ENCODE data around the gene OMP. TPM values are rescaled to one million over a fixed set of nuclear protein-coding genes. Genes with fewer than 3 reads are reported as not detected.
A peak's percentile ranks its signal among the peaks of the same experiment; 100 is the strongest.
"Not testable (repeated sequence)": the region's sequence is repeated elsewhere in the genome, so short reads cannot be mapped to it uniquely, and the experiment has no call there.

Gene OMP
- total and polyA plus RNA-seq, 3 donors from 2014 or later, result 1.7 to 6.7 TPM; not detected in 1

DNA sequence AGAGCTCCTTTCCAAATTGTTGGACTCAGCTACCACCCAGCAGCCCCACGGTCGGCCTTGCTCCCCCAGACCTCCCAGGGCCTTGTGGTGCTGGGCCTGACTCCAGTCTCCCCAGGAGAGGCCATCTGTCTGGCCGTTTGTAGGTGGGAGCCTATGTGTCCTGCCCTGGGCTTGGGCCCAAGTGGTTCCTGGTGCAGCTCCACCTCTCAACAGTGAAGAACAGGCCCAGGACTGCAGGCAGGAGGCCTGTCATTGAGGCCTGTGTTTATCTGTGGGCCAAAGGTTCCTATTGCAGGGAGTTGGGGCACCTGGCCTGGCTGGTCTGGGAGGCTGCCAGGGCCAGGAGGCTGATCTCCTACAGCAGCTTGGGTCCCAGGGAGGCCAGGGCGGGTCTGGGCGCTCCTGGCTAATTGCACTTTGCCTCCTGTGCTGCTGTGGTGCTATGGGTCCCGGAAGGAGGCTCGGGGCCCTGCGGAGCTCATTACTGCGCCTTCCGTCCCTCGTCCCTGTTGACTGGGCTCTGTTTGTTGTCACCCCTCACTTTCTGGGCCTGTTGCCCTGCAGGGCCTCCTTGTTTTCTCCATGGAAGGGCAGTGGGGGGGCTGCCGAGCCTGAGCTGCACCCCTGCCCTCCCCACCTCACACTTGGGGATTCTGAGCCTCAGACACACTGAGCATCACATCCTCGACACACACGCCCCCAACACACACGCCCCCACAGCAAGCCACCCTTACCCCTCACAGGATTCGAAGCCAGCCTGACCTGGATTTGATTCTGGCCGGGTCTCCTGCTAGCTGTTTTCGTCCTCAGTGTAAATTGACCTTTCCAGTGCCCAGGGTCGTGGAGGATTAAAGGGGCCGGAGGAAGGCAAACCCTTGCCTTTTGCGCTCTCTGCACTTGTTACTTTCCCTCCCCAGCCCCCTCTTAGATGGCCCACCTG lies 6.8 kb upstream of the OMP start:
- H3K9me3 ChIP-seq, result no peaks in the 10 kb centered on the region
- H3K4me1 ChIP-seq, result peaks cover 15% of the 10 kb centered on the region
- H3K4me3 ChIP-seq, result no peak overlapping the region
- intact Hi-C loops (cut with DNase I; ENCODE audit: low total_unique reads), result no loop called here
- DNase-seq, result no peak
- H3K36me3 ChIP-seq (ENCODE audit: low read depth, missing control alignments), result no peaks in the 10 kb centered on the region
- 82 to 83% methylated on average over 18 to 21 of the region's 21 CpGs for WGBS, 2 donors
- H3K27me3 ChIP-seq, result no peaks in the 10 kb centered on the region
- no peak overlapping the region for H3K27ac ChIP-seq
- TF ChIP-seq, protein P1, sequence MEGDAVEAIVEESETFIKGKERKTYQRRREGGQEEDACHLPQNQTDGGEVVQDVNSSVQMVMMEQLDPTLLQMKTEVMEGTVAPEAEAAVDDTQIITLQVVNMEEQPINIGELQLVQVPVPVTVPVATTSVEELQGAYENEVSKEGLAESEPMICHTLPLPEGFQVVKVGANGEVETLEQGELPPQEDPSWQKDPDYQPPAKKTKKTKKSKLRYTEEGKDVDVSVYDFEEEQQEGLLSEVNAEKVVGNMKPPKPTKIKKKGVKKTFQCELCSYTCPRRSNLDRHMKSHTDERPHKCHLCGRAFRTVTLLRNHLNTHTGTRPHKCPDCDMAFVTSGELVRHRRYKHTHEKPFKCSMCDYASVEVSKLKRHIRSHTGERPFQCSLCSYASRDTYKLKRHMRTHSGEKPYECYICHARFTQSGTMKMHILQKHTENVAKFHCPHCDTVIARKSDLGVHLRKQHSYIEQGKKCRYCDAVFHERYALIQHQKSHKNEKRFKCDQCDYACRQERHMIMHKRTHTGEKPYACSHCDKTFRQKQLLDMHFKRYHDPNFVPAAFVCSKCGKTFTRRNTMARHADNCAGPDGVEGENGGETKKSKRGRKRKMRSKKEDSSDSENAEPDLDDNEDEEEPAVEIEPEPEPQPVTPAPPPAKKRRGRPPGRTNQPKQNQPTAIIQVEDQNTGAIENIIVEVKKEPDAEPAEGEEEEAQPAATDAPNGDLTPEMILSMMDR (IDR thresholded peaks at IDR 0.05), result no peak
- no peak for TF ChIP-seq POLR2A (IDR thresholded peaks at IDR 0.05)

DNA sequence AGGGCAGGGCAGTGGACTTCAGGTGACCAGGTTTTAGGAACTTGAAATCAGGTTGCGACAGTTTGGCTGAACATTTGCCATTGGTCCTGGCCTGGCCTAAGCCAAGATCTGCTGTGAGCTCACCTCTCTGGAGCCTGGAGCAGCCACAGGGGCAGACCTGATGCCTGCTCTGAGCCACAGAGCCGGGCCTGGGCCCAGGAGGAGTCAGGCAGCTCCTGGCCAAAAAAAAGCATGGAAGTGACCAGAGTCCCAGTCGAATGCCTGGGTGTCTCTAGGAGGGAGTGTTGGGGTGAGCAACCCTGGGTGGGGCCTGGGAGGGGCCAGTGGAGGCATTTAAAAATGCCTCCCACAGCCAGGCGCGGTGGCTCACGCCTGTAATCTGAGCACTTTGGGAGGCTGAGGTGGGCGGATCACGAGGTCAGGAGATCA lies 6.0 kb upstream of the OMP start:
- Histone ChIP-seq H3K9me3 (no peaks in the 10 kb centered on the region), H3K27me3 (no peaks in the 10 kb centered on the region), H3K36me3 (ENCODE audit: low read depth, missing control alignments) (no peaks in the 10 kb centered on the region), H3K4me3 (no peak overlapping the region), H3K27ac (no peak overlapping the region), H3K4me1 (peaks cover 12% of the 10 kb centered on the region)
- WGBS, 2 donors, result 93% methylated on average over 8 of the region's 8 CpGs
- DNase-seq, result no peak
- intact Hi-C loops (cut with DNase I; ENCODE audit: low total_unique reads), result no loop called here
- TF ChIP-seq, protein P1 (IDR thresholded peaks at IDR 0.05), result no peak
- TF ChIP-seq POLR2A (IDR thresholded peaks at IDR 0.05), result no peak

DNA sequence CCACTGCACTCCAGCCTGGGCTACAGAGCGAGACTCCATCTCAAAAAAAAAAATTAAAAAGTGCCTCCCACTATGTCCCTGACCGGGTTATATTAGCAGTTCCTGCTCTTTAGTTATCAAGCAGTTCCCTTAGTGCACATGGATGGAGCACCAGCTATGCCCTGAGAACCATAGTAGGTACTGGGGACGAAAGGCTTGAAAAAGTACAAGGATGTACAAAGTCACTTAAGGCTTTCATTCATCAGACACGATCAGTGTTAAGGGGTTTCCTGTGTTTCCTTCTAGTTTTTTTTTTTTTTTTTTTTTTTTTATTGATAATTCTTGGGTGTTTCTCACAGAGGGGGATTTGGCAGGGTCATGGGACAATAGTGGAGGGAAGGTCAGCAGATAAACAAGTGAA lies 5.5 kb upstream of the OMP start:
- H3K36me3 ChIP-seq (ENCODE audit: low read depth, missing control alignments); DNase-seq; H3K27ac ChIP-seq; H3K4me3 ChIP-seq; intact Hi-C loops (cut with DNase I; ENCODE audit: low total_unique reads); H3K4me1 ChIP-seq; H3K27me3 ChIP-seq; H3K9me3 ChIP-seq: not testable (repeated sequence)
- WGBS, 2 donors, result 65 to 73% methylated on average over 4 of the region's 4 CpGs

DNA sequence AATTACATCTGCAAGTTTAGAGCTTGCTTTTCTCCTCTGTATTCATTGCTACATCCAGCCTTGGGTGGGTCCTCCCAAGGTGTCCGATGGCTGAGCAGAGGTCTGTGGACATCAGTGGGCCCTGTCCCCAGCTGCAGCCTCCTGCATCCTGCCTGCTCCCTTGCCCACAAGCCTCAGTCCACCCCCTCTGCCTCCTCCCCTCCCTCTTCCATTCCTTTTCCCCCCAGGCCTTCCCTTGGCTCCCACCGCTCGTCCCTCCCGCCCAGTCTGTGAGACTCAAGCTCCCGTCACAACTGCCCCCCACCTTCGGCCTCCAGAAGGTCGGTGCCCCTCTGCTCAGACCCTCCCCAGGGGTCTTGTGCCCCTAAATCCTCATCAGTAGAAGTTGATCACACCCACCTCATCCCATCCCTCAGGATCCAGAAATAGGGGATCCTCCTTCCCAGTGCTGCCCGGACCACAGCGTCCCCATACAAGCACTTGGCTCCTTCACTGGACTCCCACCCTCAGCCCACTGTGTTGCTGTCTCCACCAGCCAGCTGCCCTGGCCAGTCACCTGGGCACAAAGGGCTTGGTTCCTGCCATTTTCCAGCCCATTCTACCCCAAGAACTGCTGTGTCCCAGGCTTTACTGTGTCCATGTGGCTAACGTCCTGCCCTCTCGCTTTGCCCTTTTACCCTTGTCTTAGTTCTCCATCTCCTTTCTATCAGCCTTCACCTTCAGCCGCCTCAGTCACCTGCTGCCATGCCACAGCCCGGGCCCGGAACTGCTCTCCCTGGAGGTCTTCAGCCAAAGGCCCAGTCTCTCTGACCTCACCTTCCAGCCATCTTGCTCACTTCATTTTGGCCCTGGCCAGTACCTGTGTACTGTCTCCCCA lies 2.2 kb upstream of the OMP start:
- Histone ChIP-seq H3K27ac (no peak overlapping the region), H3K36me3 (ENCODE audit: low read depth, missing control alignments) (no peaks in the 10 kb centered on the region), H3K4me1 (peaks cover 12% of the 10 kb centered on the region), H3K27me3 (no peaks in the 10 kb centered on the region), H3K4me3 (no peak overlapping the region), H3K9me3 (no peaks in the 10 kb centered on the region)
- TF ChIP-seq POLR2A (IDR thresholded peaks at IDR 0.05), result no peak
- TF ChIP-seq, protein P1 (IDR thresholded peaks at IDR 0.05), result no peak
- WGBS, 2 donors, result 92 to 94% methylated on average over 14 of the region's 14 CpGs
- intact Hi-C loops (cut with DNase I; ENCODE audit: low total_unique reads), result no loop called here
- no peak for DNase-seq

DNA sequence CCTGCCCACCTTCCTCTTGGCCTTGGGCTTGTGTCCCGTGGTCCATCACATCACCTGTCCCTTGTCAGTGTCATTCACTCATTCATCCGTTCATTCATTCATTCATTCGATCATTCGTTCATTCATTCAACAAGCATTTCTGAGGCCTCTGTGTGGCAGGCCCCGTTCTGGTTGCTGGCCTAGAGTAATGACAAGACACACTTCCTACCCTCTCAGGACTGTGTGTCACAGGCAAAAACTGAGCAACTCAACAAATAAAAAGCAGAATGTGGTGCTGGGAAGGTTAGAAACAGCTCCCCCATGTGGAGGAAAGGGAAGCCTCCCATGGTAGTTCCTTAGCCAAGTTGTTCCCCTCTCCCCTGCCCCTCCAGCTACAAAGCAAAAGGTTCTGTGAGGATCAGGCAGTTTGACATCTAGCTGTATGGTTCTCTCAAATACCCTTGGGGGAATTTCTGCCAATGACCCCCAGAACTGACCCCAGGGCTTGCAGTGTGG lies 1.6 kb upstream of the OMP start:
- intact Hi-C loops (cut with DNase I; ENCODE audit: low total_unique reads), result no loop called here
- Histone ChIP-seq H3K9me3 (no peaks in the 10 kb centered on the region), H3K36me3 (ENCODE audit: low read depth, missing control alignments) (no peaks in the 10 kb centered on the region), H3K27me3 (no peaks in the 10 kb centered on the region), H3K27ac (no peak overlapping the region), H3K4me1 (peaks cover 16% of the 10 kb centered on the region), H3K4me3 (no peak overlapping the region)
- TF ChIP-seq POLR2A (IDR thresholded peaks at IDR 0.05), result no peak
- TF ChIP-seq, protein P1 (IDR thresholded peaks at IDR 0.05), result peak in 2 of 3 experiments; percentile 17 to 30
- 87 to 91% methylated on average over 5 of the region's 5 CpGs for WGBS, 2 donors
- no peak for DNase-seq
